Fibroblast of lung (primary cell): ENCODE results near the gene SELENOS. TPM values are rescaled to one million over a fixed set of nuclear protein-coding genes. Genes with fewer than 3 reads are reported as not detected.

Source experiments
- DNase-seq, 2 donors: peaks; one replicate each; pipeline versions ENCODE4 v3.0.0 to v3.0.0-alpha.2; 2010; ENCODE audit warnings: low read depth in 2 of 2
- H2AFZ ChIP-seq: 2 replicates; pipeline ENCODE4 v1.5.1; 2012; ENCODE audit warnings: low read length, control low read depth, inconsistent platforms
- H3K27ac ChIP-seq: 2 replicates; pipeline ENCODE4 v1.5.1; 2011; ENCODE audit warnings: low read length, control low read depth; ENCODE audit not compliant: insufficient read depth
- H3K27me3 ChIP-seq: 2 replicates; pipeline ENCODE4 v1.5.1; 2011; ENCODE audit warnings: mild to moderate bottlenecking, low read length; ENCODE audit not compliant: control insufficient read depth, insufficient read depth
- H3K36me3 ChIP-seq: 2 replicates; pipeline ENCODE4 v1.5.1; 2011; ENCODE audit warnings: low read length; ENCODE audit not compliant: control insufficient read depth, insufficient read depth
- H3K4me1 ChIP-seq: 2 replicates; pipeline ENCODE4 v1.5.1; 2011; ENCODE audit warnings: low read length; ENCODE audit not compliant: control insufficient read depth, insufficient read depth; ENCODE audit errors: extremely low read depth
- H3K4me2 ChIP-seq: 2 replicates; pipeline ENCODE4 v1.5.1; 2011; ENCODE audit warnings: low read length, control low read depth; ENCODE audit not compliant: insufficient read depth; ENCODE audit errors: extremely low read depth
- H3K4me3 ChIP-seq, 4 experiments: fragments of 200-600 bp in 1 of 4; sonication (generic) in 1 of 4; replicated peaks in 1 of 4; 2 replicates each; pipeline ENCODE4 v1.5.1; 2011 to 2016; ENCODE audit warnings: low read length in 4 of 4, low read depth in 3 of 4, mild to moderate bottlenecking in 3 of 4, control low read depth in 2 of 4, inconsistent platforms in 1 of 4, mixed read lengths in 1 of 4; ENCODE audit not compliant: insufficient read depth in 1 of 4; ENCODE audit errors: control extremely low read depth in 1 of 4
- H3K79me2 ChIP-seq: 2 replicates; pipeline ENCODE4 v1.5.1; 2012; ENCODE audit warnings: mild to moderate bottlenecking, low read length, inconsistent platforms; ENCODE audit not compliant: control insufficient read depth, insufficient read depth
- H3K9ac ChIP-seq: 2 replicates; pipeline ENCODE4 v1.5.1; 2011; ENCODE audit warnings: mild to moderate bottlenecking, low read length, control low read depth; ENCODE audit not compliant: insufficient read depth
- H3K9me3 ChIP-seq: 2 replicates; pipeline ENCODE4 v1.5.1; 2012; ENCODE audit warnings: low read depth, low read length; ENCODE audit not compliant: control insufficient read depth, insufficient read depth
- H4K20me1 ChIP-seq: 2 replicates; pipeline ENCODE4 v1.5.1; 2011; ENCODE audit warnings: low read length; ENCODE audit not compliant: control insufficient read depth, insufficient read depth; ENCODE audit errors: extremely low read depth
- CTCF ChIP-seq, 2 donors: IDR thresholded peaks in 1 of 2; conservative IDR thresholded peaks in 1 of 2; 1 replicate in 1 of 2; 2 replicates in 1 of 2; pipeline ENCODE4 v1.5.1; 2011 to 2012; ENCODE audit warnings: low read length in 2 of 2, control low read depth in 1 of 2, inconsistent platforms in 1 of 2, low read depth in 1 of 2, mild to moderate bottlenecking in 1 of 2
- EZH2 ChIP-seq: IDR thresholded peaks from 2 replicates; pipeline ENCODE4 v1.5.1; 2012; ENCODE audit warnings: low read length, control low read depth, mild to moderate bottlenecking; ENCODE audit errors: missing control alignments
- polyA plus RNA-seq, 2 donors: library from polyadenylated mRNA; depleted of rRNA in 1 of 2; stranded (reverse) in 1 of 2; unstranded in 1 of 2; fragments of >200 nt; gene quantifications; 2 replicates each; pipeline ENCODE4 v1.2.1, GENCODE V29; 2011 to 2012; ENCODE audit warnings: missing spikeins in 1 of 2
- total RNA-seq: library from RNA; depleted of rRNA; stranded (reverse); fragments of >200 nt; gene quantifications from 2 replicates; pipeline ENCODE4 v1.2.1, GENCODE V29; 2014

SELENOS gene
- total and polyA plus RNA-seq, 2 donors (not counting 1 experiment from before 2014, with no cell fraction given) = 66.2 to 130 TPM

GRCh38 chr15:101309436-101310160, 32.3 kb upstream of the SELENOS start:
- H3K9ac ChIP-seq = no peak overlapping the region
- TF ChIP-seq CTCF (conservative IDR thresholded peaks at IDR 0.05 in 1 of 2, IDR thresholded peaks at IDR 0.05 in 1 of 2; ENCODE audit: low read depth in 1 of 2, low read length in 2 of 2) (no peak), EZH2 (no peak)
- no peak overlapping the region for H2AFZ ChIP-seq
- H3K36me3 ChIP-seq = no peaks in the 10 kb centered on the region
- H3K4me1 ChIP-seq = no peaks in the 10 kb centered on the region
- no peak overlapping the region for H3K4me2 ChIP-seq
- H3K27me3 ChIP-seq = peaks cover 2% of the 10 kb centered on the region
- DNase-seq = no peak
- no peaks in the 10 kb centered on the region for H3K79me2 ChIP-seq
- H3K9me3 ChIP-seq = no peaks in the 10 kb centered on the region
- H3K27ac ChIP-seq = no peak overlapping the region
- H3K4me3 ChIP-seq = no peak overlapping the region
- no peaks in the 10 kb centered on the region for H4K20me1 ChIP-seq

GRCh38 chr15:101308604-101309435, 31.5 kb upstream of the SELENOS start:
- no peak overlapping the region for H2AFZ ChIP-seq
- no peak overlapping the region for H3K4me2 ChIP-seq
- no peaks in the 10 kb centered on the region for H3K36me3 ChIP-seq
- H3K9ac ChIP-seq = no peak overlapping the region
- H3K4me1 ChIP-seq = no peaks in the 10 kb centered on the region
- H3K27me3 ChIP-seq = peaks cover 2% of the 10 kb centered on the region
- H4K20me1 ChIP-seq = no peaks in the 10 kb centered on the region
- H3K4me3 ChIP-seq = no peak overlapping the region
- H3K79me2 ChIP-seq = no peaks in the 10 kb centered on the region
- H3K27ac ChIP-seq = no peak overlapping the region
- no peak for DNase-seq
- H3K9me3 ChIP-seq = no peaks in the 10 kb centered on the region
- TF ChIP-seq EZH2 (no peak), CTCF (conservative IDR thresholded peaks at IDR 0.05 in 1 of 2, IDR thresholded peaks at IDR 0.05 in 1 of 2; ENCODE audit: low read depth in 1 of 2, low read length in 2 of 2) (no peak)

DNA sequence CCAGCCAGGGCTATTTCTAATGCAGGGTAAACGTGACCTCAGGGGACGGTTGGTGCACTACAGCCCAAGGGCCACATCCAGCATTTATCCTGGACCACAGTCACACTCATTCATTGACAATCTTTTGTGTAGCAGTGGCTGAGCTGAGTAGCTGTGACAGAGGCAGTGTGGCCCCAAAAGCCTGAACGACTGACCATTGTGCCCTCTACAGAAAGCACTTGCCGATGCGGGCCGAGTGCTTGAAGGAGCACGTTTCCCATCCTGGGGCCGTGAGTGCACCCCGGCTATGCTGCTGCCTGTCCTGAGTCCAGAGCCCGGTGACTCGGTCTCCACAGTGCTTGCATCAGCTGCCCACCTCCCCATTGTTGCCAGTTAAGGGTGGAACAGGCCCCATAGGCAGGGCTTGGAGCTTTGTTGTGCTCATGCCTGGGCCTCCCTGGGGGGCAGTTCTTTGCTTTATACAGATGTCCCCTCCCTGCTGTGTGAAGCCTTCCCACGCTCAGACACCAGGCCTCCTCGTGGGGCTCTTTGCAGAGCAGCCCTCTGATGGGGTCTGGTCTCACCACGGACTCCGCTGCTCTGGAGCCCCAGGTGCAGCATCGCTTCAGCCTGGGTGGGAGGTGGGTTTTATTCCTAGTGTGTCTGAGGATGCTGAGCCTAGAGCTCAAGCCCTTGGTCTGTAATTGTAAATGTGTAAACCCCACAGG, 30.8 kb upstream of the SELENOS start:
- H4K20me1 ChIP-seq = no peaks in the 10 kb centered on the region
- no peaks in the 10 kb centered on the region for H3K4me1 ChIP-seq
- H3K27ac ChIP-seq = no peak overlapping the region
- H3K9ac ChIP-seq = no peak overlapping the region
- peaks cover 2% of the 10 kb centered on the region for H3K27me3 ChIP-seq
- H3K4me3 ChIP-seq = no peak overlapping the region
- H3K9me3 ChIP-seq = no peaks in the 10 kb centered on the region
- no peak overlapping the region for H2AFZ ChIP-seq
- no peak overlapping the region for H3K4me2 ChIP-seq
- no peaks in the 10 kb centered on the region for H3K36me3 ChIP-seq
- no peak for TF ChIP-seq CTCF (conservative IDR thresholded peaks at IDR 0.05 in 1 of 2, IDR thresholded peaks at IDR 0.05 in 1 of 2; ENCODE audit: low read depth in 1 of 2, low read length in 2 of 2)
- TF ChIP-seq EZH2 = no peak
- DNase-seq = no peak
- H3K79me2 ChIP-seq = no peaks in the 10 kb centered on the region
